ENCODE results near the gene SIGLEC1. TPM values are rescaled to one million over a fixed set of nuclear protein-coding genes. Genes with fewer than 3 reads are reported as not detected.

Gene SIGLEC1
- total and polyA plus RNA-seq, 2 of the 8 experiments (the other 6 are each of a cell fraction or from before 2014, with no cell fraction given), result 0.02 TPM; not detected in 1

GRCh38 chr20:3663031-3663701, 49.2 kb downstream of the SIGLEC1 start, which contains the start of gene GFRA4 (continued):
- TF ChIP-seq MAX (IDR thresholded peaks at IDR 0.05) (no peak), SIN3A (conservative IDR thresholded peaks at IDR 0.05 in 1 of 2, IDR thresholded peaks at IDR 0.05 in 1 of 2; ENCODE audit: low read depth in 1 of 2, low read length in 2 of 2) (no peak), SIRT6 (IDR thresholded peaks at IDR 0.05; ENCODE audit: low read length) (no peak), POLR2A (IDR thresholded peaks at IDR 0.05; ENCODE audit: control extremely low read depth in 1 of 2, low read depth in 2 of 2, low read length in 2 of 2) (no peak), FOSL1 (IDR thresholded peaks at IDR 0.05; ENCODE audit: insufficient read depth, low read depth, low read length) (no peak)
- TF ChIP-seq, protein P1, sequence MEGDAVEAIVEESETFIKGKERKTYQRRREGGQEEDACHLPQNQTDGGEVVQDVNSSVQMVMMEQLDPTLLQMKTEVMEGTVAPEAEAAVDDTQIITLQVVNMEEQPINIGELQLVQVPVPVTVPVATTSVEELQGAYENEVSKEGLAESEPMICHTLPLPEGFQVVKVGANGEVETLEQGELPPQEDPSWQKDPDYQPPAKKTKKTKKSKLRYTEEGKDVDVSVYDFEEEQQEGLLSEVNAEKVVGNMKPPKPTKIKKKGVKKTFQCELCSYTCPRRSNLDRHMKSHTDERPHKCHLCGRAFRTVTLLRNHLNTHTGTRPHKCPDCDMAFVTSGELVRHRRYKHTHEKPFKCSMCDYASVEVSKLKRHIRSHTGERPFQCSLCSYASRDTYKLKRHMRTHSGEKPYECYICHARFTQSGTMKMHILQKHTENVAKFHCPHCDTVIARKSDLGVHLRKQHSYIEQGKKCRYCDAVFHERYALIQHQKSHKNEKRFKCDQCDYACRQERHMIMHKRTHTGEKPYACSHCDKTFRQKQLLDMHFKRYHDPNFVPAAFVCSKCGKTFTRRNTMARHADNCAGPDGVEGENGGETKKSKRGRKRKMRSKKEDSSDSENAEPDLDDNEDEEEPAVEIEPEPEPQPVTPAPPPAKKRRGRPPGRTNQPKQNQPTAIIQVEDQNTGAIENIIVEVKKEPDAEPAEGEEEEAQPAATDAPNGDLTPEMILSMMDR (IDR thresholded peaks at IDR 0.05; ENCODE audit: control extremely low read depth in 1 of 3, insufficient read depth in 1 of 3, low read depth in 1 of 3, low read length in 3 of 3), result peak in 2 of 3 experiments; percentile 16 to 20; a peak in 2 of 4 replicates

Other genes with a start within 250 kb of the SIGLEC1 start
- gene ATRN, start 241.6 kb downstream of the SIGLEC1 start, total RNA-seq (2021; fragmentation: NEBNext Ultra II Directional; extraction: Animal tissue kit (Norgen Biotek cat#: 25700)), result 16.6 and 17.4 TPM in 2 replicates
- gene ATRN, start 241.6 kb downstream of the SIGLEC1 start, polyA plus RNA-seq (2011; rRNA removed), result 10.0 and 12.0 TPM in 2 replicates
- gene GFRA4, start 49.2 kb downstream of the SIGLEC1 start, total RNA-seq (2021; fragmentation: NEBNext Ultra II Directional; extraction: Animal tissue kit (Norgen Biotek cat#: 25700)), result not detected in 2 replicates
- gene GFRA4, start 49.2 kb downstream of the SIGLEC1 start, polyA plus RNA-seq (2011; rRNA removed), result 0.05 TPM in 1 of 2 replicates, not detected in the other
- 5.7 and 6.0 TPM in 2 replicates for gene ADAM33, start 30.6 kb downstream of the SIGLEC1 start, total RNA-seq (2021; fragmentation: NEBNext Ultra II Directional; extraction: Animal tissue kit (Norgen Biotek cat#: 25700))
- gene ADAM33, start 30.6 kb downstream of the SIGLEC1 start, polyA plus RNA-seq (2011; rRNA removed), result 4.2 and 7.0 TPM in 2 replicates
- 4.3 and 4.9 TPM in 2 replicates for gene HSPA12B, start 20.1 kb upstream of the SIGLEC1 start, total RNA-seq (2021; fragmentation: NEBNext Ultra II Directional; extraction: Animal tissue kit (Norgen Biotek cat#: 25700))
- gene HSPA12B, start 20.1 kb upstream of the SIGLEC1 start, polyA plus RNA-seq (2011; rRNA removed), result 2.2 and 3.5 TPM in 2 replicates
- gene ADISSP, start 55.2 kb upstream of the SIGLEC1 start, total RNA-seq (2021; fragmentation: NEBNext Ultra II Directional; extraction: Animal tissue kit (Norgen Biotek cat#: 25700)), result 111 and 117 TPM in 2 replicates
- 141 and 202 TPM in 2 replicates for gene ADISSP, start 55.2 kb upstream of the SIGLEC1 start, polyA plus RNA-seq (2011; rRNA removed)
- gene SPEF1, start 68.8 kb upstream of the SIGLEC1 start, total RNA-seq (2021; fragmentation: NEBNext Ultra II Directional; extraction: Animal tissue kit (Norgen Biotek cat#: 25700)), result 0.65 and 0.71 TPM in 2 replicates
- 0.50 and 0.51 TPM in 2 replicates for gene SPEF1, start 68.8 kb upstream of the SIGLEC1 start, polyA plus RNA-seq (2011; rRNA removed)
- gene CENPB, start 74.1 kb upstream of the SIGLEC1 start, total RNA-seq (2021; fragmentation: NEBNext Ultra II Directional; extraction: Animal tissue kit (Norgen Biotek cat#: 25700)), result 51.6 and 52.8 TPM in 2 replicates
- gene CENPB, start 74.1 kb upstream of the SIGLEC1 start, polyA plus RNA-seq (2011; rRNA removed), result 17.7 and 25.2 TPM in 2 replicates
- gene CDC25B, start 83.7 kb upstream of the SIGLEC1 start, total RNA-seq (2021; fragmentation: NEBNext Ultra II Directional; extraction: Animal tissue kit (Norgen Biotek cat#: 25700)), result 30.3 and 31.2 TPM in 2 replicates
- 21.7 and 32.4 TPM in 2 replicates for gene CDC25B, start 83.7 kb upstream of the SIGLEC1 start, polyA plus RNA-seq (2011; rRNA removed)
- gene AP5S1, start 107.9 kb upstream of the SIGLEC1 start, total RNA-seq (2021; fragmentation: NEBNext Ultra II Directional; extraction: Animal tissue kit (Norgen Biotek cat#: 25700)), result 3.4 and 3.7 TPM in 2 replicates
- gene AP5S1, start 107.9 kb upstream of the SIGLEC1 start, polyA plus RNA-seq (2011; rRNA removed), result 3.3 and 4.0 TPM in 2 replicates
- gene MAVS, start 134.2 kb upstream of the SIGLEC1 start, total RNA-seq (2021; fragmentation: NEBNext Ultra II Directional; extraction: Animal tissue kit (Norgen Biotek cat#: 25700)), result 24.3 and 24.4 TPM in 2 replicates
- gene MAVS, start 134.2 kb upstream of the SIGLEC1 start, polyA plus RNA-seq (2011; rRNA removed), result 9.9 and 12.3 TPM in 2 replicates
- 57.5 and 62.0 TPM in 2 replicates for gene PANK2, start 176.8 kb upstream of the SIGLEC1 start, total RNA-seq (2021; fragmentation: NEBNext Ultra II Directional; extraction: Animal tissue kit (Norgen Biotek cat#: 25700))
- 14.9 and 17.1 TPM in 2 replicates for gene PANK2, start 176.8 kb upstream of the SIGLEC1 start, polyA plus RNA-seq (2011; rRNA removed)

All from H1 (cell line).